LNCaP clone FGC (cell line): ENCODE data around the gene FITM2.
A peak's percentile ranks its signal among the peaks of the same experiment; 100 is the strongest.
"Not testable (repeated sequence)": the region's sequence is repeated elsewhere in the genome, so short reads cannot be mapped to it uniquely, and the experiment has no call there.

Experiments used
- DNase-seq: peaks from one replicate; pipeline ENCODE4 v3.0.0-alpha.2; 2011; ENCODE audit warnings: low read depth
- H3K4me3 ChIP-seq: 2 replicates; pipeline ENCODE4 v1.5.1; 2011; ENCODE audit warnings: mild to moderate bottlenecking, low read depth, low read length, control low read depth
- CTCF ChIP-seq: IDR thresholded peaks from 2 replicates; pipeline ENCODE4 v1.5.1; 2012; ENCODE audit warnings: mild to moderate bottlenecking; ENCODE audit not compliant: control insufficient read depth, insufficient read depth; ENCODE audit errors: extremely low read depth

The FITM2 gene

GRCh38 chr20:44334306-44334705 is 23.3 kb upstream of the FITM2 start:
- no peak for TF ChIP-seq CTCF
- no peak for DNase-seq
- no peak overlapping the region for H3K4me3 ChIP-seq

GRCh38 chr20:44331201-44331600 is 20.2 kb upstream of the FITM2 start:
- no peak overlapping the region for H3K4me3 ChIP-seq
- DNase-seq: no peak
- TF ChIP-seq CTCF: no peak

GRCh38 chr20:44328428-44328827 is 17.4 kb upstream of the FITM2 start:
- H3K4me3 ChIP-seq: no peak overlapping the region
- TF ChIP-seq CTCF: no peak
- DNase-seq: no peak

GRCh38 chr20:44327748-44328147 is 16.7 kb upstream of the FITM2 start:
- not testable (repeated sequence) for H3K4me3 ChIP-seq

GRCh38 chr20:44326391-44327159 is 15.6 kb upstream of the FITM2 start:
- DNase-seq: no peak
- TF ChIP-seq CTCF: no peak
- H3K4me3 ChIP-seq: no peak overlapping the region

More at GRCh38 chr20:44327748-44328147, 16.7 kb upstream of the FITM2 start:
- not testable (repeated sequence) for DNase-seq

- no peak overlapping the region for H3K4me3 ChIP-seq
- no peak for TF ChIP-seq CTCF
- DNase-seq: no peak
These were observed 13.3 kb upstream of the FITM2 start for GRCh38 chr20:44324343-44324742.

GRCh38 chr20:44319839-44320422 is 8.9 kb upstream of the FITM2 start:
- DNase-seq: peak; percentile 18
- H3K4me3 ChIP-seq: no peak overlapping the region
- no peak for TF ChIP-seq CTCF
